Activated CD8-positive, alpha-beta memory T cell treated with anti-CD3 and anti-CD28 coated beads, Interleukin-2, amount 50 U/mL, for 48 hours (primary cell): ENCODE measurements around the gene OPCML.

ENCODE experiments used
- DNase-seq: peaks from one replicate; pipeline ENCODE4 v3.0.0-alpha.2; 2020

Gene OPCML

GRCh38 chr11:132448334-132448995 is 1083.8 kb downstream of the OPCML start:
- no peak for DNase-seq

- DNase-seq, result no peak
Observed at GRCh38 chr11:132447761-132448160, 1084.5 kb downstream of the OPCML start.

- no peak for DNase-seq
Observed at GRCh38 chr11:132445859-132446291, 1086.4 kb downstream of the OPCML start.

- DNase-seq, result no peak
Observed at GRCh38 chr11:132444911-132445310, 1087.4 kb downstream of the OPCML start.

- DNase-seq, result no peak
Observed at GRCh38 chr11:132439711-132440255, 1092.5 kb downstream of the OPCML start.

GRCh38 chr11:132438418-132438817 is 1093.9 kb downstream of the OPCML start:
- no peak for DNase-seq

GRCh38 chr11:132430429-132431062 is 1101.8 kb downstream of the OPCML start:
- DNase-seq, result no peak

GRCh38 chr11:132429685-132430084 is 1102.6 kb downstream of the OPCML start:
- no peak for DNase-seq

GRCh38 chr11:132427611-132428010 is 1104.7 kb downstream of the OPCML start:
- DNase-seq, result no peak

- no peak for DNase-seq
Observed at GRCh38 chr11:132424433-132424832, 1107.9 kb downstream of the OPCML start.

- no peak for DNase-seq
Observed at GRCh38 chr11:132423266-132423665, 1109.0 kb downstream of the OPCML start.

GRCh38 chr11:132422722-132423121 is 1109.6 kb downstream of the OPCML start:
- DNase-seq, result no peak

GRCh38 chr11:132421555-132421954 is 1110.7 kb downstream of the OPCML start:
- no peak for DNase-seq

GRCh38 chr11:132414451-132414850 is 1117.8 kb downstream of the OPCML start:
- no peak for DNase-seq

- DNase-seq, result no peak
Observed at GRCh38 chr11:132410383-132410782, 1121.9 kb downstream of the OPCML start.

GRCh38 chr11:132409573-132410355 is 1122.5 kb downstream of the OPCML start:
- DNase-seq, result no peak

GRCh38 chr11:132408877-132409276 is 1123.4 kb downstream of the OPCML start:
- DNase-seq, result no peak

- DNase-seq, result no peak
Observed at GRCh38 chr11:132405728-132406127, 1126.6 kb downstream of the OPCML start.

GRCh38 chr11:132402071-132402684 is 1130.1 kb downstream of the OPCML start:
- no peak for DNase-seq

- DNase-seq, result no peak
Observed at GRCh38 chr11:132396318-132396717, 1136.0 kb downstream of the OPCML start.

- DNase-seq, result no peak
Observed at GRCh38 chr11:132395434-132395833, 1136.9 kb downstream of the OPCML start.

GRCh38 chr11:132379540-132379939 is 1152.8 kb downstream of the OPCML start:
- DNase-seq, result no peak
